Ovary (tissue), 3 donors: Measurements from ENCODE around the gene CRACR2B.

Source experiments
- POLR2A ChIP-seq: fragments of 450-650 bp; IDR thresholded peaks from one replicate; pipeline ENCODE4 v1.6.1; 2017; ENCODE audit warnings: antibody characterized with exemption, mild to moderate bottlenecking, moderate library complexity
- TF ChIP-seq, protein P1 (sequence below), 3 donors: fragments of 450-650 bp in 2 of 3; fragments of 200-600 bp in 1 of 3; IDR thresholded peaks; one replicate each; pipeline versions ENCODE4 v1.5.1 to v1.8.0; 2016 to 2022; ENCODE audit warnings: antibody characterized with exemption in 3 of 3, mild to moderate bottlenecking in 1 of 3
- donor health status: DM: no; HTN: no; CAD: no.

GRCh38 chr11:846496-847098 is 18.9 kb downstream of the CRACR2B start:
- TF ChIP-seq, protein P1, sequence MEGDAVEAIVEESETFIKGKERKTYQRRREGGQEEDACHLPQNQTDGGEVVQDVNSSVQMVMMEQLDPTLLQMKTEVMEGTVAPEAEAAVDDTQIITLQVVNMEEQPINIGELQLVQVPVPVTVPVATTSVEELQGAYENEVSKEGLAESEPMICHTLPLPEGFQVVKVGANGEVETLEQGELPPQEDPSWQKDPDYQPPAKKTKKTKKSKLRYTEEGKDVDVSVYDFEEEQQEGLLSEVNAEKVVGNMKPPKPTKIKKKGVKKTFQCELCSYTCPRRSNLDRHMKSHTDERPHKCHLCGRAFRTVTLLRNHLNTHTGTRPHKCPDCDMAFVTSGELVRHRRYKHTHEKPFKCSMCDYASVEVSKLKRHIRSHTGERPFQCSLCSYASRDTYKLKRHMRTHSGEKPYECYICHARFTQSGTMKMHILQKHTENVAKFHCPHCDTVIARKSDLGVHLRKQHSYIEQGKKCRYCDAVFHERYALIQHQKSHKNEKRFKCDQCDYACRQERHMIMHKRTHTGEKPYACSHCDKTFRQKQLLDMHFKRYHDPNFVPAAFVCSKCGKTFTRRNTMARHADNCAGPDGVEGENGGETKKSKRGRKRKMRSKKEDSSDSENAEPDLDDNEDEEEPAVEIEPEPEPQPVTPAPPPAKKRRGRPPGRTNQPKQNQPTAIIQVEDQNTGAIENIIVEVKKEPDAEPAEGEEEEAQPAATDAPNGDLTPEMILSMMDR (IDR thresholded peaks at IDR 0.05) = no peak
- no peak for TF ChIP-seq POLR2A
